NCI-H526 (cell line): ENCODE measurements around the gene IFNL3.

Source experiments
- DNase-seq, 2 experiments: peaks; one replicate each; lab custom pipeline; 2025; lab: John Stamatoyannopoulos, UW

The IFNL3 gene

DNA sequence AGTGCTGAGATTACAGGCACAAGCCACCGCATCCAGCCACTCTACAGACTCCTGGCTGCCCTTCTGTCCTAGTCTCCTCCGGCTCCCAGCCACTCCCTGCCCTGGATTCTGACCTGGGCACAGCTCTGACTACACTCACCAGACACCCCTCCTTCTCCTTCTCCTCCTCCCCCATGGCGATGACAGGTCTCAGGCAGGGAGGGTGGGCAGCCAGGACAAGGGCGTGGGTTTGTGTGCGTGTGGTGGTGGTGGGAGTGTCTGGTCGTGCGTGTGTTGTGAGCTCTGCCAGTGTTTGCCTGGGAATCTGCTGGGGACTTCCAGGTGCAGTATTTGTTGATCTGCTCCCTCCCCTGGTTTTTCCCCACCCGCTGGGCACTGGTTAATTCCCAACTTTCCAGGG, 51.0 kb downstream of the IFNL3 start:
- no peak for DNase-seq
